ENCODE data around the gene RMND1. TPM values are rescaled to one million over a fixed set of nuclear protein-coding genes. Genes with fewer than 3 reads are reported as not detected.
A peak's percentile ranks its signal among the peaks of the same experiment; 100 is the strongest.

The RMND1 gene
- total and polyA plus RNA-seq, 9 of the 15 experiments (the other 6 are each of a cell fraction or from before 2014, with no cell fraction given) = 26.9 to 47.8 (median 36.2) TPM

DNA sequence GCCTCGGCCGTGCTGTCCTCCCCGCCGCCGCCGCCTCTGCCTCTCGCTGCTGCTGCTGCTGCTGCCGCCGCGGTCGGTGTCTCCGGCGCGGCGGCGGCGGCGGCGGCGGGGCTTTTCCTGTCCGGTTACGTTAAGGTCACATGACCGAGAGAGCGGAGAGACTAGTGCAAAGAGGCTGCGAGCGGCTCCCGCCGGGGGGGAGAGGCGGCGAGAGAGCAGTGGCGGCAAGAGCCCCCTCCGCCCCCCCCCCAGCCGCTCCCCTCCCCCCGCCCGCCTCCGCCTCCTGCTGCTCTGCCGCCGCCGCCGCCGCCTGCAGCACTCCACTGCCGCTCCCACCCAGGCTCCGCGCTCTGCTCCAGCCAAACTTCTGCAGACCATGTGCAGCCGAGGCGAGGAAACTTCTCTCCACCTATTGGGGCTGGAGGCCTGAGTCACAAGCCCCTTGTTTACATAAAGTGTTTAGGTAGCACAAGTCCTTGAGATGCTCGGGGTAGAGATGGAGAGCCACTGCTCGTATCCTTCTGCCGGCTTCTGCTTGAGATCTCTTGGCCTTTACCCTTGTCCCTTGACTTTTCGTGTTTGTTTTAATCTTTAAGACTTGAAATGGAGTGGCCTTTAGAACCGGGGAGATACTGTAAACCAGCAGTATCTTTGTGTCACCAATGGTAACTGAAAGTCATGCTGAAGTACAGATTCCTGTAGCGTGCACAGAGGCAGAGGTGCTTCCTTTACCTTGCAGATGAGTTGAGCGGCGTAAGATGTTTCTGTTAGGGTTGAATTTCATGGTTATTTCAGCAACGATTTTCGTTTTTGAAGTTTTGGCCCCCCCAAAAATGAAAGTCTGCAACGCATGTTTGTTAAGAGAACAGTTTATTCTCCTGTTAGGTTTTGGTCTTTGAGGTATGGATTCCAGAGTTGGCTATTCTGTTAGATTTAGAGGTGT lies 60.2 kb downstream of the RMND1 start, which contains the start of gene ZBTB2 (continued):
- TF ChIP-seq MGA (IDR thresholded peaks at IDR 0.05) (peak; percentile 76), AFF1 (IDR thresholded peaks at IDR 0.05; ENCODE audit: low read depth in 1 of 2, partially characterized antibody in 2 of 2) (no peak), MYC (IDR thresholded peaks at IDR 0.05; ENCODE audit: low read depth, low read length) (peak; percentile 53; the same call in 1 of the 2 replicates), MYC (CRISPR knock-in tag; IDR thresholded peaks at IDR 0.05; ENCODE audit: borderline replicate concordance, low read depth) (no peak), E2F1 (CRISPR knock-in tag; IDR thresholded peaks at IDR 0.05) (peak; percentile 51; the same call in 1 of the 2 replicates), HDAC2 (IDR thresholded peaks at IDR 0.05) (0 out of 2 replicates have a peak, but pooled peaks have one; percentile 19), HNRNPK (IDR thresholded peaks at IDR 0.05; ENCODE audit: low read depth, low read length, poor library complexity, severe bottlenecking) (peak; percentile 28)

Data from K562 (cell line).